ENCODE results near the gene ARID4A. TPM values are rescaled to one million over a fixed set of nuclear protein-coding genes. Genes with fewer than 3 reads are reported as not detected.

Gene ARID4A
- total and polyA plus RNA-seq, 10 donors, result 7.3 to 55.0 (median 41.7) TPM

GRCh38 chr14:58398495-58398894 is 100.1 kb downstream of the ARID4A start:
- TF ChIP-seq POLR2A (IDR thresholded peaks at IDR 0.05) (no peak), CTCF (IDR thresholded peaks at IDR 0.05 in 8 of 11, conservative IDR thresholded peaks at IDR 0.05 in 3 of 11) (no peak), POLR2AphosphoS5 (IDR thresholded peaks at IDR 0.05) (no peak)
- DNase-seq, result no peak
- Histone ChIP-seq H3K27me3 (replicated peaks in 1 of 7) (no peaks in the 10 kb centered on the region), H3K9me3 (no peaks in the 10 kb centered on the region), H3K4me3 (no peak overlapping the region), H3K27ac (no peak overlapping the region), H3K36me3 (no peaks in the 10 kb centered on the region), H3K4me1 (peaks cover 0 to 19% (median 13%) of the 10 kb centered on the region in 6 donors)
- intact Hi-C loops (cut with DNase I; ENCODE audit: low total_unique reads), result no loop called here

GRCh38 chr14:58398895-58399294 is 100.5 kb downstream of the ARID4A start:
- WGBS, 5 donors, result 88 to 97% (median 91%) methylated on average over 3 of the region's 3 CpGs
- no peak for TF ChIP-seq CTCF (IDR thresholded peaks at IDR 0.05 in 8 of 11, conservative IDR thresholded peaks at IDR 0.05 in 3 of 11)
- no peak for TF ChIP-seq POLR2AphosphoS5 (IDR thresholded peaks at IDR 0.05)
- TF ChIP-seq POLR2A (IDR thresholded peaks at IDR 0.05), result no peak

GRCh38 chr14:58401587-58401986 is 103.2 kb downstream of the ARID4A start:
- H3K27me3 ChIP-seq (replicated peaks in 1 of 7), result no peaks in the 10 kb centered on the region
- no peak for DNase-seq
- H3K4me1 ChIP-seq, result peaks cover 0 to 5% (median 2%) of the 10 kb centered on the region in 6 donors
- intact Hi-C loops (cut with DNase I; ENCODE audit: low total_unique reads), result no loop called here
- no peaks in the 10 kb centered on the region for H3K36me3 ChIP-seq
- no peak overlapping the region for H3K27ac ChIP-seq
- H3K4me3 ChIP-seq, result no peak overlapping the region
- TF ChIP-seq CTCF (IDR thresholded peaks at IDR 0.05 in 8 of 11, conservative IDR thresholded peaks at IDR 0.05 in 3 of 11), result no peak
- no peak for TF ChIP-seq POLR2AphosphoS5 (IDR thresholded peaks at IDR 0.05)
- no peak for TF ChIP-seq POLR2A (IDR thresholded peaks at IDR 0.05)
- WGBS, 5 donors, result 80 to 88% (median 86%) methylated on average over 3 of the region's 3 CpGs
- no peaks in the 10 kb centered on the region for H3K9me3 ChIP-seq

More at GRCh38 chr14:58398895-58399294, 100.5 kb downstream of the ARID4A start:
- H3K9me3 ChIP-seq, result no peaks in the 10 kb centered on the region
- intact Hi-C loops (cut with DNase I; ENCODE audit: low total_unique reads), result no loop called here
- peaks cover 0 to 19% (median 13%) of the 10 kb centered on the region in 6 donors for H3K4me1 ChIP-seq
- H3K27me3 ChIP-seq (replicated peaks in 1 of 7), result no peaks in the 10 kb centered on the region
- H3K27ac ChIP-seq, result no peak overlapping the region
- H3K36me3 ChIP-seq, result no peaks in the 10 kb centered on the region
- DNase-seq, result no peak
- no peak overlapping the region for H3K4me3 ChIP-seq

GRCh38 chr14:58408681-58409215 is 110.4 kb downstream of the ARID4A start:
- DNase-seq, result no peak
- intact Hi-C loops (cut with DNase I; ENCODE audit: low total_unique reads), result no loop called here
- no peak overlapping the region for H3K27ac ChIP-seq
- WGBS, 5 donors, result 94 to 96% (median 95%) methylated on average over 3 of the region's 3 CpGs
- no peak overlapping the region for H3K4me3 ChIP-seq
- no peaks in the 10 kb centered on the region for H3K27me3 ChIP-seq (replicated peaks in 1 of 7)
- no peaks in the 10 kb centered on the region for H3K9me3 ChIP-seq
- peaks cover 0 to 68% (median 45%) of the 10 kb centered on the region in 6 donors for H3K36me3 ChIP-seq
- TF ChIP-seq POLR2A (IDR thresholded peaks at IDR 0.05), result no peak
- no peak for TF ChIP-seq POLR2AphosphoS5 (IDR thresholded peaks at IDR 0.05)
- TF ChIP-seq CTCF (IDR thresholded peaks at IDR 0.05 in 8 of 11, conservative IDR thresholded peaks at IDR 0.05 in 3 of 11), result no peak
- H3K4me1 ChIP-seq, result no peaks in the 10 kb centered on the region

Measured in spleen (tissue), 11 donors.